Occipital lobe (tissue), 2 donors: ENCODE measurements around the gene CACNB4. TPM values are rescaled to one million over a fixed set of nuclear protein-coding genes. Genes with fewer than 3 reads are reported as not detected.

Source experiments
- DNase-seq: peaks from one replicate; lab custom pipeline; 2025; lab: John Stamatoyannopoulos, UW
- total RNA-seq: library from RNA; depleted of rRNA; stranded (reverse); fragments of >200 nt; gene quantifications from one replicate; pipeline ENCODE4 v1.2.3, GENCODE V29; 2014

CACNB4 gene
- total RNA-seq, 1 donor from 2014 or later, result 70.2 TPM

- DNase-seq, result no peak
These were observed 238.2 kb downstream of the CACNB4 start for GRCh38 chr2:151860613-151861146.

GRCh38 chr2:151860210-151860609 lies 238.6 kb downstream of the CACNB4 start:
- no peak for DNase-seq

GRCh38 chr2:151857650-151858049 lies 241.2 kb downstream of the CACNB4 start:
- DNase-seq, result no peak

GRCh38 chr2:151855111-151855510 lies 243.7 kb downstream of the CACNB4 start:
- DNase-seq, result no peak

- DNase-seq, result no peak
These were observed 245.6 kb downstream of the CACNB4 start for GRCh38 chr2:151853070-151853758.

- DNase-seq, result no peak
These were observed 246.4 kb downstream of the CACNB4 start for GRCh38 chr2:151852260-151853069.

- no peak for DNase-seq
These were observed 247.1 kb downstream of the CACNB4 start for GRCh38 chr2:151851761-151852160.

GRCh38 chr2:151849413-151850010 lies 249.3 kb downstream of the CACNB4 start:
- no peak for DNase-seq

GRCh38 chr2:151845884-151846283 lies 253.0 kb downstream of the CACNB4 start:
- no peak for DNase-seq

- no peak for DNase-seq
These were observed 253.4 kb downstream of the CACNB4 start for GRCh38 chr2:151845481-151845880.

- no peak for DNase-seq
These were observed 254.5 kb downstream of the CACNB4 start for GRCh38 chr2:151844211-151844896.

GRCh38 chr2:151843691-151844061 lies 255.2 kb downstream of the CACNB4 start:
- no peak for DNase-seq

GRCh38 chr2:151842830-151843690 lies 255.8 kb downstream of the CACNB4 start:
- no peak for DNase-seq

- DNase-seq, result no peak
These were observed 257.8 kb downstream of the CACNB4 start for GRCh38 chr2:151841047-151841424.

GRCh38 chr2:151840216-151841046 lies 258.4 kb downstream of the CACNB4 start:
- no peak for DNase-seq

GRCh38 chr2:151837926-151838325 lies 260.9 kb downstream of the CACNB4 start:
- no peak for DNase-seq

GRCh38 chr2:151833984-151834383 lies 264.9 kb downstream of the CACNB4 start:
- DNase-seq, result no peak

- no peak for DNase-seq
These were observed 267.9 kb downstream of the CACNB4 start for GRCh38 chr2:151830961-151831360.

- no peak for DNase-seq
These were observed 269.9 kb downstream of the CACNB4 start for GRCh38 chr2:151828890-151829324.
